ENCODE data around the gene SLC5A1.

The SLC5A1 gene

GRCh38 chr22:32080904-32081303 lies 37.8 kb downstream of the SLC5A1 start:
- TF ChIP-seq CTCF (IDR thresholded peaks at IDR 0.05; ENCODE audit: insufficient read depth, low read depth, low read length, missing control alignments): peak; percentile 60
- no peak overlapping the region for H3K4me3 ChIP-seq (ENCODE audit: low read depth, low read length)
- DNase-seq (ENCODE audit: low read depth): peak; percentile 61

- DNase-seq (ENCODE audit: low read depth): no peak
- no peak for TF ChIP-seq CTCF (IDR thresholded peaks at IDR 0.05; ENCODE audit: insufficient read depth, low read depth, low read length, missing control alignments)
- H3K4me3 ChIP-seq (ENCODE audit: low read depth, low read length): no peak overlapping the region
Observed at GRCh38 chr22:32082331-32082730, 39.3 kb downstream of the SLC5A1 start.

GRCh38 chr22:32083000-32083399 lies 39.9 kb downstream of the SLC5A1 start:
- no peak for DNase-seq (ENCODE audit: low read depth)
- no peak for TF ChIP-seq CTCF (IDR thresholded peaks at IDR 0.05; ENCODE audit: insufficient read depth, low read depth, low read length, missing control alignments)
- no peak overlapping the region for H3K4me3 ChIP-seq (ENCODE audit: low read depth, low read length)

- no peak overlapping the region for H3K4me3 ChIP-seq (ENCODE audit: low read depth, low read length)
- no peak for DNase-seq (ENCODE audit: low read depth)
- TF ChIP-seq CTCF (IDR thresholded peaks at IDR 0.05; ENCODE audit: insufficient read depth, low read depth, low read length, missing control alignments): no peak
Observed at GRCh38 chr22:32083814-32084213, 40.8 kb downstream of the SLC5A1 start.

- TF ChIP-seq CTCF (IDR thresholded peaks at IDR 0.05; ENCODE audit: insufficient read depth, low read depth, low read length, missing control alignments): no peak
- no peak for DNase-seq (ENCODE audit: low read depth)
- H3K4me3 ChIP-seq (ENCODE audit: low read depth, low read length): no peak overlapping the region
Observed at GRCh38 chr22:32088084-32088483, 45.0 kb downstream of the SLC5A1 start.

GRCh38 chr22:32097018-32097417 lies 54.0 kb downstream of the SLC5A1 start:
- TF ChIP-seq CTCF (IDR thresholded peaks at IDR 0.05; ENCODE audit: insufficient read depth, low read depth, low read length, missing control alignments): no peak
- no peak for DNase-seq (ENCODE audit: low read depth)
- no peak overlapping the region for H3K4me3 ChIP-seq (ENCODE audit: low read depth, low read length)

GRCh38 chr22:32097881-32098499 lies 54.9 kb downstream of the SLC5A1 start:
- no peak overlapping the region for H3K4me3 ChIP-seq (ENCODE audit: low read depth, low read length)
- no peak for TF ChIP-seq CTCF (IDR thresholded peaks at IDR 0.05; ENCODE audit: insufficient read depth, low read depth, low read length, missing control alignments)

More at GRCh38 chr22:32097881-32098499, 54.9 kb downstream of the SLC5A1 start:
- DNase-seq (ENCODE audit: low read depth): no peak

All from GM12865 (cell line).